SJSA1 (cell line): ENCODE results near the gene ZCCHC17. TPM values are rescaled to one million over a fixed set of nuclear protein-coding genes. Genes with fewer than 3 reads are reported as not detected.
"Not testable (repeated sequence)": the region's sequence is repeated elsewhere in the genome, so short reads cannot be mapped to it uniquely, and the experiment has no call there.

Experiments
- DNase-seq, 2 experiments: peaks; one replicate each; pipeline ENCODE4 v3.0.0-alpha.2; 2015 to 2020; ENCODE audit warnings: low spot score in 2 of 2, low read depth in 1 of 2
- H3K27ac ChIP-seq: fragments of 250-450 bp; sonication (Bioruptor Pico); 2 replicates; pipeline ENCODE4 v1.5.1; 2020; ENCODE audit warnings: mild to moderate bottlenecking, moderate library complexity
- H3K27me3 ChIP-seq: fragments of 250-450 bp; sonication (Bioruptor Pico); replicated peaks from 2 replicates; pipeline ENCODE4 v1.5.1; 2020; ENCODE audit warnings: mild to moderate bottlenecking, moderate library complexity
- H3K36me3 ChIP-seq: fragments of 250-450 bp; sonication (Bioruptor Pico); 2 replicates; pipeline ENCODE4 v1.5.1; 2020; ENCODE audit warnings: mild to moderate bottlenecking
- H3K4me1 ChIP-seq: fragments of 250-450 bp; sonication (Bioruptor Pico); replicated peaks from 2 replicates; pipeline ENCODE4 v1.6.1; 2021; ENCODE audit warnings: mild to moderate bottlenecking
- H3K4me3 ChIP-seq: fragments of 250-450 bp; sonication (Bioruptor Pico); 2 replicates; pipeline ENCODE4 v1.5.1; 2020; ENCODE audit warnings: mild to moderate bottlenecking
- H3K9me3 ChIP-seq: fragments of 250-450 bp; sonication (Bioruptor Pico); replicated peaks from 2 replicates; pipeline ENCODE4 v1.5.1; 2020; ENCODE audit warnings: mild to moderate bottlenecking
- total RNA-seq: library from RNA; depleted of rRNA; stranded (reverse); fragments of >200 nt; shearing (Covaris generic); gene quantifications from 2 replicates; pipeline ENCODE4 v1.2.3, GENCODE V29; 2014; rRNA removed

The ZCCHC17 gene, protein sequence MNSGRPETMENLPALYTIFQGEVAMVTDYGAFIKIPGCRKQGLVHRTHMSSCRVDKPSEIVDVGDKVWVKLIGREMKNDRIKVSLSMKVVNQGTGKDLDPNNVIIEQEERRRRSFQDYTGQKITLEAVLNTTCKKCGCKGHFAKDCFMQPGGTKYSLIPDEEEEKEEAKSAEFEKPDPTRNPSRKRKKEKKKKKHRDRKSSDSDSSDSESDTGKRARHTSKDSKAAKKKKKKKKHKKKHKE
- total RNA-seq = 42.0 and 50.2 TPM in 2 replicates

DNA sequence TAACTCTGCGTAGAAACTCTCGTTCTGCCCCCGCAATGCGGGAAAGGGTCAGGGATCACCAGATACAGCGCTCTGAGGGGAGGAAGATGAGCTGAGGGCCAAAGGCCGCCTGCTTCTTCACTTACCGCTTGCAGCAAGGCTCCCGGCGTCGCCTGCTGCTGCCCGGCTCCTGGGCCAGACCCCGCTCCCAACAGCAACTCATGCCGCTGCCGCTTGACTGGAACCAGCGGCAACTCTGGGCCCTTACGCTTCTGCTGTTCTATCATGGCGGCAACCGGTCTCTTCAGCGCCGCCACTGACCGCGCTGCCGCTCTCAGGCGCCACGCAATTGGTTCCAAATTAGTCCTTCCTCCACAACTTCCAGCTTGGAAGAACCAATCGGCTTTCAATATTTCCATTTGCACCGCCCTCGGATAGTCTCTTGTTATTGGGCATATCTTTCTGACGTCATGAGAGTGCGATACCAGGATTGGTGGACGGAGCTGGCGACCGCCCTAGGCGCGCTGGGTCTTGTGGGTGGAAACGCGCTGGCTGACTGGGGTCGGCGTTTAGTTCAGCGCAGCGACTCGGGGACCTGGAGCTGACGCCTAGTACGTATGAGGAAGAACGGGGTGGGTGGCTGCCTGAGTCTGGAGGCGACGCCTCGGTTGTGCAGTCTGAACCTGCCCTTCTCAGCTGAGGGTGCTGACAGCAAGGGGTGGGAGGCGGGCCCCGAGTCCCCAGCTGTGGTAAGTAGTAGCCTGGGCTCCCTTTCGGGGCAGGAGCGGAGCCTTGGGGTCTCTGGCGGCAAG lies at the start of gene ZCCHC17, which contains the start of gene SNRNP40:
TSS of gene ZCCHC17 (plus strand) at position 547 of the 791 bp plus-strand sequence. CDS start 13,067 bp downstream, outside the sequence.
TSS of gene SNRNP40 (minus strand) at position 303 of the 791 bp plus-strand sequence. CDS start at position 266, 37 bp downstream.
- peak within 1 kb of the TSS; percentile 73 for H3K4me3 ChIP-seq
- peaks cover 20% of the 10 kb centered on the region for H3K4me1 ChIP-seq
- H3K36me3 ChIP-seq = peaks cover 43% of the 10 kb centered on the region
- no peaks in the 10 kb centered on the region for H3K27me3 ChIP-seq
- H3K9me3 ChIP-seq = no peaks in the 10 kb centered on the region
- peak; percentile 95 to 96 for DNase-seq
- H3K27ac ChIP-seq = peak within 1 kb of the TSS; percentile 75

DNA sequence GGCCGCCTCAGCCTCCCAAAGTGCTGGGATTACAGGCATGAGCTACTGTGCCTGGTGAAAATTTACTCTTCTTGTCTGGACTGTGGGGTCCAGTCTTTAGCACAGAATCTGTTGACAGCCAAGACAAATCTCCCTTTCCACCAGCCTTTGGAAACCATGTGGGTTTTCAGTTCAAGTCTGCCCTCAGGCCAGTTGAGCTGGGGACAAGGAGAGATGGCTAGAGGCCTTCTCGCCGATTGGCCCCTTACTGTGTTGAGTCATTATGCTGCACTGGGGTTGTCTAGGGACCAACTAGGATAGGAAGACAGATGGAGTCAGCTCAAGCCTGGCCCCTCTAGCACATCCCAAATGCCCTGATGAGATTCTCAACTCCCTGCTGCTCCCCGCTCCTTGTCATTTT lies 48.6 kb upstream of the ZCCHC17 start:
- H3K36me3 ChIP-seq = no peaks in the 10 kb centered on the region
- H3K4me1 ChIP-seq = no peaks in the 10 kb centered on the region
- H3K9me3 ChIP-seq = no peaks in the 10 kb centered on the region
- H3K27ac ChIP-seq = no peak overlapping the region
- no peaks in the 10 kb centered on the region for H3K27me3 ChIP-seq
- H3K4me3 ChIP-seq = no peak overlapping the region
- DNase-seq = no peak

DNA sequence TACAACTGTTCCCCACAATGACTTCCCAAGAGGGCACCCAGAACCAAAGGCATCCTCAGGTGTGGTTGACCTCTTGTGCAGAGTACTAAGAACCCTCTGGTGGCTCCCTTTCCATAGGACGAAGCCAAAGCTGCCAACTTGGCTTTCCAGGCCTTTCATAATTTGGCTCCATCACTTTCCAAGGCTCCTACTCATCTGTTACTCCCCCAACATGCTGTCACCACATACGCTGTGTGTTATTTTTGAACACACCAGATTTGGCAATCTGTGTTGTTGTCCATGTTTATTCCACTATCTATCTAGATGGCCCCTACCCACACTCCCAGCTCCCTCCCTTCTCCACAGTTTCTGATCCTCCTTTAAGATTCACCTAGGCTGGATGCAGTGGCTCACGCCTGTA lies 47.0 kb upstream of the ZCCHC17 start:
- H3K4me3 ChIP-seq = no peak overlapping the region
- H3K36me3 ChIP-seq = no peaks in the 10 kb centered on the region
- DNase-seq = no peak
- no peak overlapping the region for H3K27ac ChIP-seq
- no peaks in the 10 kb centered on the region for H3K9me3 ChIP-seq
- no peaks in the 10 kb centered on the region for H3K27me3 ChIP-seq
- no peaks in the 10 kb centered on the region for H3K4me1 ChIP-seq

DNA sequence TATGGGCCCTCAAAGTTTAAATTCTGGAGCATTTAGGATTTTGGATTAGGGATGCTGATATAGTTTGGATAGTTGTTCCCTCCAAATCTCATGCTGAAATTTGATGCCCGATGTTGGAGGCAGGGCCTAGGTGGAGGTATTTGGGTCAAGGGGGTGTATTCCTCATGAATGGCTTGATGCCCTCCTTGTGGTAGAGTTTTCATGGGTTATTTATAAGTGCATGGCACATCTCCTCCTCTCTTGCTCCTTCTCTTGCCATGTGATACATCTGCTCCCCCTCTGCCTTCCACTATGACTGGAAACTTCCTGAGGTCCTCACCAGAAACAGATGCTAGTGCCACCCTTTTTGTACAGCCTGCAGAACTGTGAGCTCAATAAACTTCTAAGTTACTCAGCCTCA lies 39.6 kb upstream of the ZCCHC17 start:
- H3K36me3 ChIP-seq = peaks cover 46% of the 10 kb centered on the region
- no peak overlapping the region for H3K4me3 ChIP-seq
- no peaks in the 10 kb centered on the region; the same call in 1 of the 2 replicates for H3K9me3 ChIP-seq
- no peak overlapping the region for H3K27ac ChIP-seq
- H3K27me3 ChIP-seq = no peaks in the 10 kb centered on the region
- H3K4me1 ChIP-seq = no peaks in the 10 kb centered on the region
- no peak for DNase-seq

DNA sequence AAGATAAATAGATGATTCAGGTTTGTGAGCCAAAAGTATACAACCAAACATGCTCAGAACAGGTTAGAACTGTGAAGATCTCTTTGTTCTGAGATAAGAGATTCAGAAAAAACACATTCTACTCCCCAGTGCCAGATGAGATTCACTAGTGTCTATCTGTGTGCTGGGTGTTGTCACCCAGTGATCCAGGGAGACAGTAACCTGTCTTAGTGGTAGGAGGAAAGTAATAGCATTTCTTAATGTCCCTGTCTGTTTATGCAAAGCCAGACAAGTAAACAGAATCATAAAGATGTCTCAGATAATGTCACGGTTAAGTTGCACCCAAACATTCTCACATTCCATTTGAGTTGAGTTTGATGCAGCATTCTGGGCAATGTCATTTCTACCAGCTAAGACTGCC lies 38.3 kb upstream of the ZCCHC17 start:
- no peak for DNase-seq
- Histone ChIP-seq H3K4me1 (no peaks in the 10 kb centered on the region), H3K36me3 (peaks cover 53% of the 10 kb centered on the region), H3K27me3 (no peaks in the 10 kb centered on the region), H3K9me3 (no peaks in the 10 kb centered on the region; the same call in 1 of the 2 replicates), H3K4me3 (no peak overlapping the region), H3K27ac (no peak overlapping the region)

DNA sequence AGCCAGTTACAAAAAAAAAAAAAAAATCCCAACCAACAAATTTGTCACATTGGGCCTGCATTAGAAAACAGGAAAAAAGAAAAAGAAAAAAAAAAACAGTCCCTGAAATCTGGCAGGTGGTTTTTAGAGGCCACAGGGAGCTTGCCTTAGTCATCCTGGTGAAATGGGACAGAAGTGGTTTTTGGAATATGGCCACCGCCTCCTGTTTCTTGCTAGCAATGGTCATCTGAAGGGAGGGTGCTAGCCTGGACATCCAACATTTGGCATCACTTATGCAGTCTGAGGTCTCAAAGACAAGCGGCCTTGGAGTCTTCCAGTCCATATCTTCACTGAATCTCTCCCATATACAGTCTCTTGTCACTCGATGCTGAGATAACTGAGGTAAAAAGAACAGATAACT lies 37.1 kb upstream of the ZCCHC17 start:
- H3K27ac ChIP-seq = no peak overlapping the region
- no peak overlapping the region for H3K4me3 ChIP-seq
- H3K9me3 ChIP-seq = no peaks in the 10 kb centered on the region; the same call in 1 of the 2 replicates
- peaks cover 61% of the 10 kb centered on the region for H3K36me3 ChIP-seq
- H3K27me3 ChIP-seq = no peaks in the 10 kb centered on the region
- no peak for DNase-seq
- H3K4me1 ChIP-seq = no peaks in the 10 kb centered on the region

DNA sequence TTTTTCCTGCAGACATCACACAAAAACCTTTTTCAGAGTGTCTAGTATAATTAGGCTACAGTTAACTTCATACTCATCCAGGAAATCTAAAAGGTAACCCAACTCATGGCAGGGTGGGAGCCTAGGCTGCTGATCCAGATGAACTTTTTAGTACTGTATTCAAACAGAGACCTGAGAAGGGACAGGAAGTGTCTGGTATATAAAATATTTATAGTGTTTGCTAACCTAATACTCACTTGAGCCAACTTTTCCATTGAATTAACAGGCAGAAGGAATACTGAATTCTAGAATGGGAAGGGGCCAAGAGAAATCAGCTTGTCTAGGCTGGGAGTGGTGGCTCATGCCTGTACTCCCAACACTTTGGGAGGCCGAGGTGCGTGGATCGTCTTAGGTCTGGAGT lies 34.9 kb upstream of the ZCCHC17 start:
- DNase-seq = no peak
- no peak overlapping the region for H3K4me3 ChIP-seq
- no peaks in the 10 kb centered on the region for H3K27me3 ChIP-seq
- no peak overlapping the region for H3K27ac ChIP-seq
- H3K9me3 ChIP-seq = no peaks in the 10 kb centered on the region; the same call in 1 of the 2 replicates
- peaks cover 80% of the 10 kb centered on the region for H3K36me3 ChIP-seq
- no peaks in the 10 kb centered on the region for H3K4me1 ChIP-seq

DNA sequence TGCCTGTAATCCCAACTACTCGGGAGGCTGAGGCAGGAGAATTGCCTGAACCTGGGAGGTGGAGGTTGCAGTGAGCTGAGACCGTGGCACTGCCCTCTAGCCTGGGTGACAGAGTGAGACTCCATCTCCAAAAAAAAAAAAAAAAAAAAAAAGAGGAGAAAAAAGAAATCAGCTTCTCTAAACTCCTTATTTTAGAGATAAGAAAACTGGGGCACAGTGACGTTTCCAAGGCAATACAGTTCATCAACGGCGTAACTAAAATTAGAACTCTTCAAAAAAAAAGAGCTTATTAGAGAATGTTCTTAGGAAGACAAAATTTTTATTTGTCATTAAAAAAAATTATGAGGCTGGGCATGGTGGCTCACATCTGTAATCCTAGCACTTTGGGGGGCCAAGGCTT lies 34.4 kb upstream of the ZCCHC17 start:
- H3K27me3 ChIP-seq, H3K4me1 ChIP-seq, DNase-seq, H3K9me3 ChIP-seq, H3K4me3 ChIP-seq, H3K27ac ChIP-seq: not testable (repeated sequence)
- peaks cover 80% of the 10 kb centered on the region for H3K36me3 ChIP-seq

DNA sequence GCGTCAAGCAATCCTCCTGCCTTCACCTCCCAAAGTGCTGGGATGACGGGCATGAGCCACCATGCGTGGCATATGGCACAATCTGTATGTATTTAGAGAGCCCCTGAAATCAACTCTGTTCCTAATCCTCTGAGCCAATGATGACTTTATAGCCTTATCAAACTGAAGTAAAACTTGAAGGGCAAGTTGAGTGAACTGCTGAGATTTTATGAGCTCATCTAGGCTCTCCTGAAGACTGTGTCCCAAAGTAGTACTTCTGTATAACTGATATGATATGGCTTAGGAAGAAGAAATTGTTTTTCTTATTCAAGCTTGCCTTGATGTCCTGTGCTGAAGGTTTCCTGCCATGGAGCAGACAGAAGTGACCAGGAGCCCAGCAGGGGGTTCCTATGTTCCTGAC lies 33.4 kb upstream of the ZCCHC17 start:
- Histone ChIP-seq H3K4me3 (no peak overlapping the region), H3K36me3 (peaks cover 78% of the 10 kb centered on the region), H3K27me3 (no peaks in the 10 kb centered on the region), H3K9me3 (no peaks in the 10 kb centered on the region), H3K4me1 (no peaks in the 10 kb centered on the region), H3K27ac (no peak overlapping the region)
- no peak for DNase-seq

DNA sequence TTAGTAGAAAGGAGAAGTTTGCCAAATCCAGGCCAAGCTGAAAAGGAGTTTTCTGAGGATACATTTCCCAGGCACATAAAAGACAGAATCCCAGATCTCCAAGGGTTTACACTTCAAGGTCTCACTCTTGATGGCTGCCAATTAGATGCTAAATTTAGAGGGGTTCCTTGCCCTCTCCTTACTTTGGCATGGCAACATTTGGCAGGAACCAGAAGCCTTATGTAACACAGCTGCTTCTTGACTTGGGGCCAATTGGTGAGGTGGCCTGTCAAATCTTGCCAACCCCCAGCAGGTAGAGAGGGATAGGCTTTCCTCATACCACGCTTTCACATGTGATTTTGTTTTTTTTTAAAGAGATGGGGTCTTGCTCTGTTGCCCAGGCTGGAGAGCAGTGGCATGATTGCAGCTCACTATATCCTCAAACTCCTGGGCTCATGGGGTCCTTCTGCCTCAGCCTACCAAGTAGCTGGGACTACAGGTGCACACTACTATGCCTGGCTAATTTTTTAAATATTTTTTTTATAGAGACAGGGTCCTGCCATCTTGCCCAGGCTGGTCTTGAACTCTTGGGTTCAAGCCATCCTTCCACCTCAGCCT lies 31.9 kb upstream of the ZCCHC17 start:
- DNase-seq = no peak
- Histone ChIP-seq H3K9me3 (no peaks in the 10 kb centered on the region), H3K27ac (no peak overlapping the region), H3K36me3 (peaks cover 84% of the 10 kb centered on the region), H3K27me3 (no peaks in the 10 kb centered on the region), H3K4me1 (no peaks in the 10 kb centered on the region), H3K4me3 (no peak overlapping the region)

DNA sequence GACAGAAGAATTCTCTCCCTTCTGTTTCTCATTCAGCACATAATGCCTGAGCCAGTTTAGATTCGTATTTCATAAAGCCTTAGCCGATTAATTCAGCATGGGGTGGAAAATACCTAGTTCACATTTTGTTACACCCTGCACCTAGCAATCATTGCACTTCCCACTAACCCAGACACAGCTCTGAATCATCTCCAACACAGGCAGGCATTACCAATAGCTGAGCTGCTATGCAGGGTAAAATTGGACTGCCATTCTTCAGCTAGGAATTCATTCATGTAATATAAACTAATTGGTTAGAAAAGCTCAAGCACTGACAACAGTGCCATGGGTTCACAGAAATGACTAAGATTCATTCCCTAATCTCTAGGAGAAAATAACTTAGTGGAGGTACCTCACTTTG lies 30.3 kb upstream of the ZCCHC17 start:
- DNase-seq = no peak
- H3K4me3 ChIP-seq = no peak overlapping the region
- H3K27ac ChIP-seq = no peak overlapping the region
- no peaks in the 10 kb centered on the region for H3K9me3 ChIP-seq
- no peaks in the 10 kb centered on the region for H3K27me3 ChIP-seq
- no peaks in the 10 kb centered on the region for H3K4me1 ChIP-seq
- H3K36me3 ChIP-seq = peaks cover 86% of the 10 kb centered on the region

DNA sequence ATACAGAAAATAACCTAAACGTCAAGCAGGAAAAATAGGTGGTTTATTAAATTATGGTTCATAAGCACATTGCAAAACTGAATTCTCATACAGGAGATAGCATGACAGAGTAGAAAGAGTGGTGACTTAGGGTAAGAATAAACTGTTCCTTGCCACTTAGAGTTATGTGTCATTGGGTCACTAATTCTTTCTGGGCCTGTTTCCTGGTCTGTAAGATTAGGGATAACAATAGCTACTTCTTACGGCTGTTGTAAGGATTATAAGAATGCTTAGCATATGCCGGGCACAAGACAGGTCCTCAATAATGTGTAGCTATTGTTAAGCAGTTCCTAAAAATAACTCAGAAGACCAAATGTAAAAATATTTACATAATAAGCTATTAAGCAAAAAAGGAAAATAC lies 24.5 kb upstream of the ZCCHC17 start:
- no peaks in the 10 kb centered on the region for H3K9me3 ChIP-seq
- no peaks in the 10 kb centered on the region for H3K4me1 ChIP-seq
- no peak overlapping the region for H3K27ac ChIP-seq
- no peaks in the 10 kb centered on the region for H3K27me3 ChIP-seq
- no peak for DNase-seq
- no peak overlapping the region for H3K4me3 ChIP-seq
- H3K36me3 ChIP-seq = peaks cover 85% of the 10 kb centered on the region

DNA sequence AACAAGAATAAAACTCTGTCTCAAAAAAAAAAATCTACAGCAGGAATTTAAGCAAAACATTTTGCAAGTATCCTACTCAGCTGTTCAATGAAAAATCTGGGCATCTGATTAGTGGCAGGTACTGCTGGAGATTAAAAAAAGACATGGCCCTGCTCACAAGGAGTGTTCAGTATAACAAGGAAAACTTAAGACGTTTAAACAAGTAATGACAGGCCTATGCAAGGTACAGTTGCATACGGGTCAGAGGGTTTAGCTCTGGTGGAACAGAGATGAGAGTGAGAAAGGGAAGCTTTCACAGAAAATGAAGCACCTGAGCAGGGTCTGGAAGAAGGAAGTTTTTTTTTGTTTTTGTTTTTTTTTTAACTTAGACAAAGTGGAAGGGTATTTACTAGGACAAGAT lies 23.2 kb upstream of the ZCCHC17 start:
- Histone ChIP-seq H3K4me1 (no peaks in the 10 kb centered on the region), H3K9me3 (no peaks in the 10 kb centered on the region), H3K36me3 (peaks cover 87% of the 10 kb centered on the region), H3K4me3 (no peak overlapping the region), H3K27ac (no peak overlapping the region), H3K27me3 (no peaks in the 10 kb centered on the region)
- no peak for DNase-seq

DNA sequence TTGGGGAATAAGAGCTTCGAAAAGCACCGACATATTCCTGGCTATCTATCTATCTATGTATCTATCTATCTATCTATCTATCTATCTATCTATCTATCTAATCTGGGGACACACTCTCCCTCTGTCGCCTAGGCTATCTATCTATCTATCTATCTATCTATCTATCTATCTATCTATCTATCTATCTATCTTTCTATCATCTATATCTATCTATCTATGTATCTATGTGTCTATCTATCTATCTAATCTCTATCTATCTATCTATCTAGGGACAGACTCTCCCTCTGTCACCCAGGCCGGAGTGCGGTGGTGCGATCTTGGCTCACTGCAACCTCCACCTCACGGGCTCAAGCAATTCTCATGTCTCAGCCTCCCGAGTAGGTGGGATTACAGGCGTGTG lies 14.4 kb upstream of the ZCCHC17 start:
- H3K4me3 ChIP-seq, H3K9me3 ChIP-seq, DNase-seq, H3K27me3 ChIP-seq, H3K27ac ChIP-seq, H3K4me1 ChIP-seq: not testable (repeated sequence)
- peaks cover 95% of the 10 kb centered on the region for H3K36me3 ChIP-seq
